Progenitor cell of endocrine pancreas (in vitro differentiated cells): ENCODE data around the gene MEPCE. TPM values are rescaled to one million over a fixed set of nuclear protein-coding genes. Genes with fewer than 3 reads are reported as not detected.
"Not testable (repeated sequence)": the region's sequence is repeated elsewhere in the genome, so short reads cannot be mapped to it uniquely, and the experiment has no call there.

Experiments used
- DNase-seq: peaks from one replicate; pipeline ENCODE4 v3.0.0; 2021; ENCODE audit warnings: low spot score; ENCODE audit not compliant: unreplicated experiment
- H3K27ac Mint-ChIP-seq: 2 replicates; pipeline ENCODE4 v1.8.0; 2021; ENCODE audit warnings: mild to moderate bottlenecking, moderate library complexity, mixed read lengths
- H3K27me3 Mint-ChIP-seq: 2 replicates; pipeline ENCODE4 v1.8.0; 2021; ENCODE audit warnings: mixed read lengths
- H3K36me3 Mint-ChIP-seq: 2 replicates; pipeline ENCODE4 v1.8.0; 2022; ENCODE audit warnings: mixed read lengths; ENCODE audit not compliant: insufficient read depth
- H3K4me1 Mint-ChIP-seq: 2 replicates; pipeline ENCODE4 v1.8.0; 2021; ENCODE audit warnings: low read depth, mixed read lengths
- H3K4me3 Mint-ChIP-seq: 2 replicates; pipeline ENCODE4 v1.8.0; 2021; ENCODE audit warnings: low read depth, mild to moderate bottlenecking, moderate library complexity, mixed read lengths
- H3K9me3 Mint-ChIP-seq: 2 replicates; pipeline ENCODE4 v1.8.0; 2021; ENCODE audit warnings: low read depth, mixed read lengths
- long read RNA-seq: library from polyadenylated mRNA; unstranded; transcript quantifications from one replicate; pipeline ENCODE4 v2.0.0, GENCODE V29; 2020
- total RNA-seq: library from RNA; stranded (reverse); gene quantifications from 2 replicates; pipeline ENCODE4 v1.2.1, GENCODE V29; 2021
- TF ChIP-seq, protein P1 (sequence below): fragments of 200-600 bp; sonication (generic); IDR thresholded peaks from one replicate; pipeline ENCODE4 v1.5.0; 2021; ENCODE audit warnings: antibody characterized with exemption, mild to moderate bottlenecking; ENCODE audit not compliant: unreplicated experiment

MEPCE gene, protein sequence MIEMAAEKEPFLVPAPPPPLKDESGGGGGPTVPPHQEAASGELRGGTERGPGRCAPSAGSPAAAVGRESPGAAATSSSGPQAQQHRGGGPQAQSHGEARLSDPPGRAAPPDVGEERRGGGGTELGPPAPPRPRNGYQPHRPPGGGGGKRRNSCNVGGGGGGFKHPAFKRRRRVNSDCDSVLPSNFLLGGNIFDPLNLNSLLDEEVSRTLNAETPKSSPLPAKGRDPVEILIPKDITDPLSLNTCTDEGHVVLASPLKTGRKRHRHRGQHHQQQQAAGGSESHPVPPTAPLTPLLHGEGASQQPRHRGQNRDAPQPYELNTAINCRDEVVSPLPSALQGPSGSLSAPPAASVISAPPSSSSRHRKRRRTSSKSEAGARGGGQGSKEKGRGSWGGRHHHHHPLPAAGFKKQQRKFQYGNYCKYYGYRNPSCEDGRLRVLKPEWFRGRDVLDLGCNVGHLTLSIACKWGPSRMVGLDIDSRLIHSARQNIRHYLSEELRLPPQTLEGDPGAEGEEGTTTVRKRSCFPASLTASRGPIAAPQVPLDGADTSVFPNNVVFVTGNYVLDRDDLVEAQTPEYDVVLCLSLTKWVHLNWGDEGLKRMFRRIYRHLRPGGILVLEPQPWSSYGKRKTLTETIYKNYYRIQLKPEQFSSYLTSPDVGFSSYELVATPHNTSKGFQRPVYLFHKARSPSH
- 34.6 and 35.4 TPM in 2 replicates for total RNA-seq
- long read RNA-seq, partial matches to known transcripts = 0 of 4 reads
- long read RNA-seq, other reads (novel, unspliced or antisense) = 1 of 4 reads

DNA sequence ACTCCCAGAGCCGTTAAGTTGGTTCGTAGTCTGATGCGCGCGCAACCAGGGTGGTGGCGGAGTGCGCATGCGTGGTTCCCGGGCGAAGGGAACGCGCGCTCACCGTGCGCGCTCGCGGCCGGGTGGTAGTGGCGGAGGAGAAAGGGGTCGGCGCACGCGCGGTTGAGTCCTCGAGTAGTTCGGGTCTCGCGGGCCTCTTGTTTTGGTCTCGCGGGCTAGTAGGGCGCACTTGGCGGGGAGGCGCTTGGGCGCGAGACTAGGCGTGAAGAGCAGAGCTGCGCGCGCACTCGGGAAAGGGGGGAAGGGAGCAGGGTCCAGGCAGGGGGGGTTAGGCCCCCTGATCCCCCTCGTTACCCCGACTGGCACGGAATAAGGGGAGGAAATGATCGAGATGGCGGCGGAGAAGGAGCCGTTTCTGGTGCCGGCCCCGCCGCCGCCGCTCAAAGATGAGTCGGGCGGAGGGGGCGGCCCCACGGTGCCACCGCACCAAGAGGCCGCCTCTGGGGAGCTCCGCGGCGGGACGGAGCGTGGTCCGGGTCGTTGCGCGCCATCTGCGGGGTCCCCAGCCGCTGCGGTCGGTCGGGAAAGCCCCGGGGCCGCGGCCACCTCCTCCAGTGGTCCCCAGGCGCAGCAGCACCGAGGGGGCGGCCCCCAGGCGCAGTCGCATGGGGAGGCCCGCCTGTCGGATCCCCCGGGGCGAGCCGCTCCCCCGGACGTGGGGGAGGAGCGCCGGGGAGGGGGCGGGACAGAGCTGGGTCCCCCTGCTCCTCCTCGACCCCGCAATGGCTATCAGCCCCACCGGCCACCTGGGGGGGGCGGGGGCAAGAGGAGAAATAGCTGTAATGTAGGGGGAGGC, at the start of gene MEPCE:
TSS of gene MEPCE (plus strand) at position 195 of the 856 bp plus-strand sequence. CDS start at position 383, 188 bp downstream.
- H3K36me3 Mint-ChIP-seq = peaks cover 9% of the 10 kb centered on the region
- peak within 1 kb of the TSS; percentile 98 for H3K4me3 Mint-ChIP-seq
- peaks cover 20% of the 10 kb centered on the region for H3K4me1 Mint-ChIP-seq

DNA sequence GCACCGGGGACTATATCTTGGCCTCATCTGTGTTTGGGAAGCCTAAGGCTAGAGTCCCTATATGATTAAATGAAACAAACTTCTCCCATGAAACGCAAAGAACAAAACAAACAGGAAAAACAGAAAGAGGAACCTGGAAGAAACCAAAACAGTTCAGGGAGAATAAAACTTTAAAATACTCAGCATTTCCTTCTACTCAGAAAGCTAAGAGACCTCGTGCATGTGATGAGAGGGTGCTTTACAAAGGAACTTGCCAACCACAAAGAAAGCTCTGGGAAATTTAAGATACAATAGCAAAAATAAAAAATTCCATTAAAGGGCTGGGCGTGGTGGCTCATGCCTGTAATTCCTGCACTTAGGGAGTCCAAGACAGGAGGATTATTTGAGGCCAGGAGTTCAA, 49.4 kb upstream of the MEPCE start:
- Mint-ChIP-seq H3K4me3 (no peak overlapping the region), H3K27me3 (peaks cover 20% of the 10 kb centered on the region)
- TF ChIP-seq, protein P1, sequence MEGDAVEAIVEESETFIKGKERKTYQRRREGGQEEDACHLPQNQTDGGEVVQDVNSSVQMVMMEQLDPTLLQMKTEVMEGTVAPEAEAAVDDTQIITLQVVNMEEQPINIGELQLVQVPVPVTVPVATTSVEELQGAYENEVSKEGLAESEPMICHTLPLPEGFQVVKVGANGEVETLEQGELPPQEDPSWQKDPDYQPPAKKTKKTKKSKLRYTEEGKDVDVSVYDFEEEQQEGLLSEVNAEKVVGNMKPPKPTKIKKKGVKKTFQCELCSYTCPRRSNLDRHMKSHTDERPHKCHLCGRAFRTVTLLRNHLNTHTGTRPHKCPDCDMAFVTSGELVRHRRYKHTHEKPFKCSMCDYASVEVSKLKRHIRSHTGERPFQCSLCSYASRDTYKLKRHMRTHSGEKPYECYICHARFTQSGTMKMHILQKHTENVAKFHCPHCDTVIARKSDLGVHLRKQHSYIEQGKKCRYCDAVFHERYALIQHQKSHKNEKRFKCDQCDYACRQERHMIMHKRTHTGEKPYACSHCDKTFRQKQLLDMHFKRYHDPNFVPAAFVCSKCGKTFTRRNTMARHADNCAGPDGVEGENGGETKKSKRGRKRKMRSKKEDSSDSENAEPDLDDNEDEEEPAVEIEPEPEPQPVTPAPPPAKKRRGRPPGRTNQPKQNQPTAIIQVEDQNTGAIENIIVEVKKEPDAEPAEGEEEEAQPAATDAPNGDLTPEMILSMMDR = no peak

More for the DNA sequence above, at the start of gene MEPCE:
- peak; percentile 97 for DNase-seq
- peak within 1 kb of the TSS; percentile 100 for H3K27ac Mint-ChIP-seq
- no peaks in the 10 kb centered on the region for H3K9me3 Mint-ChIP-seq
- TF ChIP-seq, protein P1 = no peak
- H3K27me3 Mint-ChIP-seq = no peaks in the 10 kb centered on the region

DNA sequence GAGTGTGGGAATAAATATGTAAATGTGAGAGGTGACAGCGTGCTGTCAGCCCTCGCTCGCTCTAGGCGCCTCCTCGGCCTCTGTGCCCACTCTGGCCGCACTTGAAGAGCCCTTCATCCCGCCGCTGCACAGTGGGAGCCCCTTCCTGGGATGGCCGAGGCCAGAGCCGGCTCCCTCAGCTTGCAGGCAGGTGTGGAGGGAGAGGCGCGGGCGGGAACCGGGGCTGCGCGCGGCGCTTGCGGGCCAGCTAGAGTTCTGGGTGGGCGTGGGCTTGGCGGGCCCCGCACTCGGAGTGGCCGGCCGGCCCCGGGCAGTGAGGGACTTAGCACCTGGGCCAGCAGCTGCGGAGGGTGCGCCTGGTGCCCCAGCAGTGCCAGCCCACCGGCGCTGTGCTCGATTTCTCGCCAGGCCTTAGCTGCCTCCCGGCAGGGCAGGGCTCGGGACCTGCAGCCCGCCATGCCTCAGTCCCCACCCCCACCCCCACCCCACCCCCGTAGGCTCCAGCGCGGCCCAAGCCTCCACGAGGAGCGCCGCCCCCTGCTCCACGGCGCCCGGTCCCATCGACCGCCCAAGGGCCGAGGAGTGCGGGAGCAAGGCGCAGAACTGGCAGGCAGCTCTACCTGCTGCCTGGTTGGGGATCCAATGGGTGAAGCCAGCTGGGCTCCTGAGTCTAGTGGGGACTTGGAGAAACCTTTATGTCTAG, 47.9 kb upstream of the MEPCE start:
- not testable (repeated sequence) for H3K27ac Mint-ChIP-seq, H3K9me3 Mint-ChIP-seq, H3K4me1 Mint-ChIP-seq, H3K36me3 Mint-ChIP-seq, DNase-seq, H3K4me3 Mint-ChIP-seq
- peaks cover 20% of the 10 kb centered on the region for H3K27me3 Mint-ChIP-seq

More for the DNA sequence above, 49.4 kb upstream of the MEPCE start:
- H3K27ac Mint-ChIP-seq = no peak overlapping the region
- H3K9me3 Mint-ChIP-seq = no peaks in the 10 kb centered on the region
- peaks cover 2% of the 10 kb centered on the region for H3K36me3 Mint-ChIP-seq
- DNase-seq = no peak
- H3K4me1 Mint-ChIP-seq = no peaks in the 10 kb centered on the region

DNA sequence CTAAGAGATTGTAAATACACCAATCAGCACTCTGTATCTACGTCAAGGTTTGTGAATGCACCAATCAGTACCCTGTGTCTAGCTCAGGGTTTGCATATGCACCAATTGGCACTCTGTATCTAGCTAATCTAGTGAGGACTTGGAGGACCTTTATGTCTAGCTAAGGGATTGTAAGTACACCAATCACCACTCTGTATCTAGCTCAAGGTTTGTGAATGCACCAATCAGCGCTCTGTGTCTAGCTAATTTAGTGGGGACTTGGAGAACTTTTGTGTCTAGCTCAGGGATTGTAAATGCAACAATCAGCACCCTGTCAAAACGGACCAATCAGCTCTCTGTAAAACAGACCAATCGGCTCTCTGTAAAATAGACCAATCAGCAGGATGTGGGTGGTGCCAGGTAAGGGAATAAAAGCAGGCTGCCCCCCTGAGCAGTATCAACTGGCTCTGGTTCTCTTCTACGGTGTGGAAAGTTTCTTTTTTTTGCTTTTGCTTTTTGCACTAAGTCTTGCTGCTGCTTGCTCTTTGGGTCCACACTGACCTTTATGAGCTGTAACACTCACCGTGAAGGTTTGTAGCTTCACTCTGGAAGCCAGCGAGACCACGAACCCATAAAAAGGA, 47.3 kb upstream of the MEPCE start:
- H3K27ac Mint-ChIP-seq, H3K9me3 Mint-ChIP-seq, H3K36me3 Mint-ChIP-seq, DNase-seq, H3K4me1 Mint-ChIP-seq, H3K4me3 Mint-ChIP-seq: not testable (repeated sequence)
- H3K27me3 Mint-ChIP-seq = peaks cover 20% of the 10 kb centered on the region

DNA sequence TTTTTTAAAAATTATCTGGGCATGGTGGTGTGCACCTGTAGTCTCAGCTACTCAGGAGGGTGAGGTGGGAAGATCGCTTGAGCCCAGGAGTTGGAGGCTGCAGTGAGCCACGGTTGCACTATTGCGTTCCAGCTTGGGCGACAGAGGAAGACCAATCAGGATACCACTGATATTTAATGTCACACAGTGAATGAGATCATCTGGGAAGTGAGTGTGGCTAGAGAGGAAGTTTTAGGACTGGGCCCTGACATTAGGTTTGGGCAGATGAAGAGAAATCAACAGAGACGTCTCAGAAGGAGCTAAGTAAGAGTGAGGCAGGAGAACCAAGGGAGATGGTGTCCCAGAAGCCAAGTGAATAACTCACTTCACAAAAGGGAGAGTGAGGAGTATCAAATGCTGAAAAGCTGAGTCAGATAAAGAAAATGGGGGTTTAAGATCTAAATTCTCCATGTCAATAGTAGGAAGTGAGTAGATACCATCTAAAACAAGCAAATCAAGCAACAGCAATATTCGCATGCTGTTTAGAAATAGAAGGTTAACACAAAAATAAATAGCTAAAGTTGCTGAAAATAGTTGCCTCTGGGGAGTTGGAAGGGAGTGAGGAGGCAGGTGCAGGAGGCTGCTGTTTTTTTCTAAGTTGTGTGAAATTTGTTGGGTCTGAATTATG, 44.9 kb upstream of the MEPCE start:
- TF ChIP-seq, protein P1 = no peak
- no peaks in the 10 kb centered on the region for H3K36me3 Mint-ChIP-seq
- H3K4me1 Mint-ChIP-seq = no peaks in the 10 kb centered on the region
- H3K27me3 Mint-ChIP-seq = peaks cover 29% of the 10 kb centered on the region
- H3K27ac Mint-ChIP-seq = no peak overlapping the region
- DNase-seq = no peak
- H3K9me3 Mint-ChIP-seq = no peaks in the 10 kb centered on the region
- no peak overlapping the region for H3K4me3 Mint-ChIP-seq
